KOPT-K1 (cell line): Measurements from ENCODE around the gene PCDH8.

Experiments
- H3K27ac ChIP-seq: fragments of 200-600 bp; sonication (generic); 2 replicates; pipeline ENCODE4 v1.5.1; 2016; ENCODE audit warnings: antibody characterized with exemption, mild to moderate bottlenecking, low read depth, low read length; ENCODE audit not compliant: poor library complexity, severe bottlenecking
- H3K36me3 ChIP-seq: fragments of 200-600 bp; sonication (generic); 2 replicates; pipeline ENCODE4 v1.5.1; 2017; ENCODE audit warnings: antibody characterized with exemption, mild to moderate bottlenecking, low read length, moderate library complexity; ENCODE audit not compliant: insufficient read depth
- H3K9me3 ChIP-seq: fragments of 200-600 bp; sonication (generic); 2 replicates; pipeline ENCODE4 v1.5.1; 2017; ENCODE audit warnings: antibody characterized with exemption, low read length, mild to moderate bottlenecking; ENCODE audit not compliant: insufficient read depth, poor library complexity, severe bottlenecking

The PCDH8 gene

GRCh38 chr13:52869050-52869449, 20.6 kb upstream of the PCDH8 start:
- Histone ChIP-seq H3K36me3 (no peaks in the 10 kb centered on the region), H3K9me3 (peaks cover under 1% of the 10 kb centered on the region), H3K27ac (no peak overlapping the region)

DNA sequence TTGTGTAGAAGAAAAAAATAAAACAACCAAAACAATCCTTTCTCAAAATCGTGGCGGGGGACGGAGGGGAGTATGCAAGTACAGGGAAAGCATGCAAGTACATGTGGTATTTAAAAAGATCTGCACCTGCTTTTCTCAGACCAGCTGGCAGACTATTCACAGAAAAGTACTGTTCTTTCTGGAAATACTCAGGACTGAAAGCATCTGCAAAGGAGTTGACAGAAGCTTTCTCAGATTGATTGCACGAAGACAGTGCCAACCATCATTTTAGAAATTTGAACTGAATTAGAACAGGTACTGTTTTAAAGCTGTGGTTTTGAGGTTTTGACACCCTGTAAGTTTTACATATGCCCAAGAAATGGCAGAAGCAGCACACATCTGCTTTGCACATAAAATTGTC, 19.8 kb upstream of the PCDH8 start:
- H3K36me3 ChIP-seq, result no peaks in the 10 kb centered on the region

GRCh38 chr13:52864941-52865340, 16.5 kb upstream of the PCDH8 start:
- H3K27ac ChIP-seq, result no peak overlapping the region
- H3K36me3 ChIP-seq, result no peaks in the 10 kb centered on the region
- H3K9me3 ChIP-seq, result no peaks in the 10 kb centered on the region

More for the DNA sequence above, 19.8 kb upstream of the PCDH8 start:
- Histone ChIP-seq H3K9me3 (no peaks in the 10 kb centered on the region), H3K27ac (no peak overlapping the region)

GRCh38 chr13:52862358-52863206, 14.1 kb upstream of the PCDH8 start:
- no peak overlapping the region for H3K27ac ChIP-seq
- no peaks in the 10 kb centered on the region for H3K36me3 ChIP-seq
- H3K9me3 ChIP-seq, result no peaks in the 10 kb centered on the region

DNA sequence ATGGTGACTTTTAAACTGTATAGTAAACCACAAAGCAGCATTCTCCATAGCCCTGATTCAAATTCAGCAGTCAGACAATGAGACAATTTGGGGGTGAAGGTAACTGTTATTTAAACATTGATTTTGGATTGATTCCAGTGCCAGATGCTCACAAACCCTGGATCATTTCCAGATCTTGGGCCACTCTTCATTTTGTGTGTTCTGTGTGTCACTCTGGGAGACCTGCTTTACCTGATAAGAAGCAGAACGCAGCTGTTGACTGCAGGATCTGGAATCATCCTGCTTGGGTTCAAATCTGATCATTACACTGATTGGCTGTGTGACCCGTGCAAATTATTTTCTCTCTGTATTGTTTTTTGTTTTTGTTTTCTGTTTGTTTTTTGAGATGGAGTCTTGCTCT, 4.0 kb upstream of the PCDH8 start:
- Histone ChIP-seq H3K9me3 (peaks cover 18% of the 10 kb centered on the region), H3K36me3 (no peaks in the 10 kb centered on the region), H3K27ac (no peak overlapping the region)

DNA sequence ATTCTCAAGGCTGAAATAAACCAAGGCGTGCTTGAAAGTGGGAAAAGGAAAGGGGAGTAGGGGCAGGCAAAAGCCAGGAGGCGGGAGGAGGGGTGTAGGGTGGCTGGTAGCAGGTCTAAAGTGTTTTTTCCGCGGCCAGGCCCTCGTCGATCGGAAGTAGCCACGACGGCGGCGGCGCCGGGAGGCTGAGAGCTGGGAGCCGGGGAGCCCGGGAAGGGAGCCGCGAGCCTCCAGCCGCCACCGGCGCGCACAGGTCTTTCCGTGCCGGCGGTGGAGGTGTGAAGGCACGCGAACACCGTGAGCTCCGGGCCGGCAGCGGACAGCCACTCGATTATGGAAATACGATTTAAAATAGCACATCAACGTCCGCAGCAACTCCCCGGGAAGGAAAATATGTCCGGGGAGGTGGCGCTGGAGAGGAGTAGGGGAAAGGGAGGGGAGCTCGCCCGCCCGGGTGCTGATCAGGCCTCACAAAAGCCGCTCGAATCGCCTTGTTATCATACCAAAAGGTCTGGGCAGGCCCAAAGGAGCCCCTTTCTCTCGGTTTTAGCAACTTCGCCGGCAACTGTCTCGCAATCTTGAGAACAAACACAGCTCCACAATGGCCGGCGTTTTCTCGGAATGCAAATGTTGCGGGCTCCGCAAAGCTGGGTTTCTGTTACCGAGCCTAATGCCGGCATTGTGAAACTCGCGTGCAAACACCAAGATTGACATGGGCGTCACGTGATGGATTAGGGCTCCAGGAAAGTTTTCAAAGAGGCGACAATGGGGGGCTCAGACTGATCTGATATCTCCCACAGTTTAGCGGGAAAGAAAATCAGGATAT, 2.9 kb upstream of the PCDH8 start:
- Histone ChIP-seq H3K9me3 (peaks cover 20% of the 10 kb centered on the region), H3K36me3 (no peaks in the 10 kb centered on the region), H3K27ac (no peak overlapping the region)

- peaks cover 25% of the 10 kb centered on the region for H3K9me3 ChIP-seq
- H3K36me3 ChIP-seq, result no peaks in the 10 kb centered on the region
- H3K27ac ChIP-seq, result no peak overlapping the region
Measured at GRCh38 chr13:52850396-52851136, 2.1 kb upstream of the PCDH8 start.

- no peak overlapping the region for H3K27ac ChIP-seq
- H3K36me3 ChIP-seq, result no peaks in the 10 kb centered on the region
- peaks cover 30% of the 10 kb centered on the region for H3K9me3 ChIP-seq
Measured at GRCh38 chr13:52850072-52850395, 1.6 kb upstream of the PCDH8 start.

GRCh38 chr13:52849291-52850071, 1.0 kb upstream of the PCDH8 start:
- Histone ChIP-seq H3K9me3 (peaks cover 31% of the 10 kb centered on the region), H3K27ac (no peak overlapping the region), H3K36me3 (no peaks in the 10 kb centered on the region)

DNA sequence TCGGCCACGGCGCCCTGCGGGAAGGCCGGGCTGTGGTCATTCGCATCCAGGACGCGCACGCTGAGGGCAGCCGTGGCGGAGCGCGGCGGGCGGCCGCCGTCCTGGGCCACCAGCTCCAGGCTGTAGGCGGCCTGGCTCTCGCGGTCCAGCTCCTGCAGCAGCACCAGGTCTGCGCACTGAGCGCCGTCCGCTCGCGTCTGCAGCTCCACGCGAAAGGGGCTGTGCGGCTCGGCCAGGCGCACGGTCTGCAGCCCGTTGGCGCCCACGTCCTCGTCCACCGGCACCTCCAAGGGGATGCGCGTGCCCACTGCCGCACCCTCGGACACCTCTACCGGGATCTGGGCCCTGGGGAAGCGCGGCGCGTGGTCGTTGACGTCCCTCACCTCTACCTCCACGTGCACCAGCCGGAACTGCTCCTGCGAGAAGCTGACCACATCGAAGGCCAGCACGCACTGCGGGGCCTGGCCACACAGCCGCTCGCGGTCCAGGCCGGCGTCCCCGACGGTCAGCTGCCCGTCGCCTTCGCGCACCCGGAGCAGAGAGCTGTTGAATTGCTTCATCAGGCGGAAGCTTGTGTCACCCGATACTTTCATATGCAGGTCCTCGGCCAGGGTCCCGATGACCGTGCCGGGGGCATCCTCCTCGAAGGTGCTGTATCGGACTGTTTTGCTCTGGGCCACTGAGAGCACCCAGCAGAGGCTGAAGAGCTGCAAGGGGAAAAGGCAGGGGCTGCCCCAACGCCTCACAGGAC, 583 bp downstream of the PCDH8 start:
- Histone ChIP-seq H3K36me3 (no peaks in the 10 kb centered on the region), H3K9me3 (peaks cover 31% of the 10 kb centered on the region), H3K27ac (no peak overlapping the region)

- Histone ChIP-seq H3K27ac (no peak overlapping the region), H3K36me3 (no peaks in the 10 kb centered on the region), H3K9me3 (peaks cover 31% of the 10 kb centered on the region)
Measured at GRCh38 chr13:52847322-52847681, 1.1 kb downstream of the PCDH8 start.

DNA sequence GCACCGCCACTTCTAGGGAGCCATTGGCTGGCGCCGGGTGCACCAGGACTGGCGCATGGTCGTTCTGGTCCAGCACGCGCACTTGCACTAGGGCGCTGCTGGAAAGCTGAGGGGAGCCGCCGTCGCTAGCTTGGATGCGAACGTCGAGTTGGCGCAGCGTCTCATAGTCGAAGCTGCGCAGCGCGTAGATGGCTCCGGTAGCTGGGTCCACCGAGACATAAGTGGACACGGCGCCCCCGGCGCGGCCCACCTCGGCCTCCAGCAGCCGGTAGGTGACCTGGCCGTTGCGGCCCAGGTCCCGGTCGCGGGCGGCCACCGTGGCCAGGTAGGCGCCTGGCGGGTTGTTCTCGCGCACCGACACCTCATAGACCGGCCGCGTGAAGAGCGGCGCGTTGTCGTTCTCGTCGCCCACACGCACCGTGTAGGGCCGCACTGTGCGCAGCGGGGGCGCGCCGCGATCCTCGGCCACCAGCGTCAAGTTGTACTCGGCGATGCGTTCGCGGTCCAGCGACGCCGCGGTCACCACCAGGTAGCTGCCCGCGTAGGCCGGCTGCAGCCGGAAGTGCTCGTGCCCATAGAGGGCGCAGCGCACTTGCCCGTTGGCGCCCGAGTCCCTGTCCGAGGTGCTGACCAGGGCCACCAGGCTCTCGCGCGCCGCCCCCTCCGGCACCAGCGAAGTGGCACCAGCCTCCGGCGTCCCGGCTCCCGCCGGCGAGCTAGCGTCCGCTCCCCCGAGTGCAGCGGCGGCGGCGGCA, 1.7 kb downstream of the PCDH8 start:
- no peak overlapping the region for H3K27ac ChIP-seq
- H3K9me3 ChIP-seq, result peaks cover 31% of the 10 kb centered on the region

GRCh38 chr13:52845766-52846566, 2.5 kb downstream of the PCDH8 start:
- Histone ChIP-seq H3K36me3 (no peaks in the 10 kb centered on the region), H3K27ac (no peak overlapping the region), H3K9me3 (peaks cover 31% of the 10 kb centered on the region)

More for the DNA sequence above, 1.7 kb downstream of the PCDH8 start:
- no peaks in the 10 kb centered on the region for H3K36me3 ChIP-seq
